HG03469 (cell line): ENCODE data around the gene PTGER4.
A peak's percentile ranks its signal among the peaks of the same experiment; 100 is the strongest.
"Not testable (repeated sequence)": the region's sequence is repeated elsewhere in the genome, so short reads cannot be mapped to it uniquely, and the experiment has no call there.

Source experiments
- ATAC-seq: cut with Tn5 transposase; IDR thresholded peaks from one replicate; pipeline ENCODE4 v1.9.1; 2021; ENCODE audit warnings: mild to moderate bottlenecking, moderate library complexity, moderate number of reproducible peaks; ENCODE audit not compliant: unreplicated experiment

PTGER4 gene

DNA sequence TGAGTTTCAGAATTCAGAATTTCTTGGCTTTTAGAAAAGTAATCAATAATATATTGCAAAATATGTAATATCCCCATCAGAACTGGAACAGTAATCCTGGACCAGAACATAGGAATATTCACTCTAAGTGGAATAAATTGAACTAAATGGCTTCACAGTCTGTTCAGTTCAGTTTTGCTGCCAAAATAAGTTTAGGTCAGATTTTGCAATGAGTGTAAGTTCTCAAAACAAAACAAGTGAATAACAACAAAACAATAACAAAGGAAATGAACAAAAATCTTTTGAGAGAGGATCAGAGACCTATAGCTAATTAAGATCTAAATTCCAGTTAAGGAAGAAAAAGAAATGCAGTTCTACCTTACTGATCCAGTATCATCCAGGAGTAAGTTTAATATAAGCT, 9.3 kb downstream of the PTGER4 start:
- no peak for ATAC-seq

DNA sequence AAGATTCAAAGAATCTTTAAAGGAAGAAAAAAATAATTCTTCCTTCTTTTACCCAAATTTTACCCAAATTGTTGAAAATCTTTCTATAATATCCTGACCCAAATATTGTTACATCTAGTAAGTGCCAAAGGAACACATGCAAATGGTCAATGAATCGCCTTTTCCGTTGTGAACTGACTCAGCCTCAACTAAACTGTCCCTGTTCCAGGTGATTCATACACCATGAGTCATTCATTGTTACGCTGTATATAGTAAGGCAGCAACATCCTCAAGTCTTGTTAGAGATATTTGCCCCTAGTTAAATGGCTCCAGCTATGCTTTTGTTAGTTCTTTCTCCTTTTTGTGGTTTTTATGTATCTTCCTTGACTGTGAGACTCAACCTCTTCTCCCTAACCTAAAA, 9.7 kb downstream of the PTGER4 start:
- ATAC-seq: peak; percentile 46

DNA sequence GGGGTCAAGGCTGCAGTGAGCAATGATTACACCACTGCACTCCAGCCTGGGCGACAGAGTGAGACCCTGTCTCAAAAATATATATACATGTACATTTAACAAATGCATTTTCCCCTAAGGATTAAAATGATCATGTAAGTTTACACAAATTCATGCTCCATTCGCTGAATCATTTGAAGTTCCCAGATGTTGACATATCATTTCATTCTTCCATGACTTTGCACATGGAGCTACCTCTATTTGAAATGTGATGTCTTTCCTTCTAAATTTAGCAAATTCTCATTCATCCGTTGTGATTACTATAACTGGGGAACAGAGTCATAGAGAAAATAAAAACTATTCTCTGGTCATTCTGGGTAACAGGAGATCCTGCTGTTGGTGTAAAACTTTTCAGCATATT, 10.6 kb downstream of the PTGER4 start:
- ATAC-seq: no peak

DNA sequence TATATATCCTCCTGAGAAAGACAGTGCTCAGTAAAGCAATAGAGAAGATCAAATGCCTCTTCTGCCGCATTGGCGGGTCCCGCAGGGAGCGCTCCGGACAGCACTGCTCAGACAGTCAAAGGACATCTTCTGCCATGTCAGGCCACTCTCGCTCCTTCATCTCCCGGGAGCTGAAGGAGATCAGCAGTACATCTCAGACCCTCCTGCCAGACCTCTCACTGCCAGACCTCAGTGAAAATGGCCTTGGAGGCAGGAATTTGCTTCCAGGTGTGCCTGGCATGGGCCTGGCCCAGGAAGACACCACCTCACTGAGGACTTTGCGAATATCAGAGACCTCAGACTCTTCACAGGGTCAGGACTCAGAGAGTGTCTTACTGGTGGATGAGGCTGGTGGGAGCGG, 12.2 kb downstream of the PTGER4 start:
- ATAC-seq: no peak

DNA sequence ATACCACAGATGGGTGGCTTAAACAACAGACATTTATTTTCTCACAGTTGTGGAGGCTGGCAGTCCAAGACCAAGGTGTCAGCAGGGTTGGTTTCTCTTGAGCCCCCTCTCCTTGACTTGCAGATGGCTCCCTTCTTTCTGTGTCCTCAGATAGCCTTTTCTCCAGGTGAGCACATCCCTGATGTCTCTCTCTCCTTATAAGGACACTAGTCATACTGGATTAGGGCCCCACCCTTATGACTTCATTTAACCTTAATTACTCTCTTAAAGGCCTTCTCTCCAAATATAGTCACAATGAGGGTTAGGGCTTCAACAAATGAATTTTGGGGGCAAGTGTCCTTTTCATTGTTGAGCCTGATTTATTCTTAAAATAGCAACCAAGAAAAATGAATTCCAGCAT, 14.7 kb downstream of the PTGER4 start:
- ATAC-seq: no peak

DNA sequence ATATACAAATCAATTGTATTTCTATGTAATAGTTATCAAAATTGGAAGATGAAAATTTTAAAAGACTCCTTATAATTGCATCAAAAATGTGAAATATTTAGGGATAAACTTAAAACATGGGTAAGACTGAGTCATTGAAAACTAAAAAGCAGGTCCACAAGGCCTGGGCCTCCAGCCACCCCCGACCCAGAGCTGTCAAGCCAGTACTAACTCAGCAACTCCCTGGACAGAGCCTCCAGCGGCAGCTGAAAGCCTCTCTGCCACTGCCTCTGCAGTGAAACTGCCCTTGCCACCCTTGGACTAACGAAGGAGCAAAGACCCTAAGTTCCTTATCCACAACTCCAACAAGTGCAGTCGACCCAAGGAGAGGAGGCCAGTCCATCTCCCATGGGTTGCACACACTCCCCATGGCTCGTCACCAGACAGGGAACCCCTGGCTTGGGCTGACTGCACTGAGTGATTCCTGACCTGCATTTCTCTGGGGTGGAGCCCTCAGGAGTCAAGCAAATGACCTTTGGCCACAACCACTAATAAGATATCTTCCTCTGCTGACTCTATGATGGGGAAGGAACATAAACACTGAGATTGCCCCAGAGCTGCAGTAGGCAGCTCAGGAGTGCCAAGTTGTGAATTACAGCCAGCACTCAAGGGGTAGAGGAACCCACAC, 20.5 kb downstream of the PTGER4 start:
- ATAC-seq: no peak

DNA sequence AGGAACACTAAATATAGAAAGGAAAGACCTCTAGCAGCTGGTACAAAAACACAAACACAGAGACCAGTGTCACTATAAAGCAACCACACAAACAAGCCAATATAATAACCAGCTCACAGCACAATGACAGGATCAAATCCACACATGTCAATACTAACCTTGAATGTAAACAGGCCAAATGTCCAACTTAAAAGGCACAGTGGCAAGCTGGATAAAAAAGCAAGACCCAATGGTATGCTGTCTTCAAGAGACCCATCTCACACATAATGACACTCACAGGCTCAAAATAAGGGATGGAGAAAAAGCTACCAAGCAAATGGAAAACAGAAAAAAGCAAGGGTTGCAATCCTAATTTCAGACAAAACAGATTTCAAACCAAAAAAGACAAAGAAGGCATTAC, 22.3 kb downstream of the PTGER4 start:
- not testable (repeated sequence) for ATAC-seq

DNA sequence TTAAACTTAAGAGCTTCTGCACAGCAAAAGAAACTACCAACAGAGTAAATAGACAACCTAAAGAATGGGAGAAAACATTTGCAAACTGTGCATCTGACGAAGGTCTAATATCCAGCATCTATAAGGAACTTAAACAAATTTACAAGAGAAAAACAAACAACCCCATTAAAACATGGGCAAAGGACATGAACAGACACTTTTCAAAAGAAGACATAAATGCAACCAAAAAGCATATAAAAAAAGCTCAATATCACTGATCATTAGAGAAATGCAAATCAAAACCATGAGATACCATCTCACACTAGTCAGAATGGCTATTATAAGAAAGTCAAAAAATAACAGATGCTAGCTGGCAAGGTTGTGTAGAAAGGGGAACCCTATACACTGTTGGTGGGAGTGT, 25.8 kb downstream of the PTGER4 start:
- not testable (repeated sequence) for ATAC-seq

DNA sequence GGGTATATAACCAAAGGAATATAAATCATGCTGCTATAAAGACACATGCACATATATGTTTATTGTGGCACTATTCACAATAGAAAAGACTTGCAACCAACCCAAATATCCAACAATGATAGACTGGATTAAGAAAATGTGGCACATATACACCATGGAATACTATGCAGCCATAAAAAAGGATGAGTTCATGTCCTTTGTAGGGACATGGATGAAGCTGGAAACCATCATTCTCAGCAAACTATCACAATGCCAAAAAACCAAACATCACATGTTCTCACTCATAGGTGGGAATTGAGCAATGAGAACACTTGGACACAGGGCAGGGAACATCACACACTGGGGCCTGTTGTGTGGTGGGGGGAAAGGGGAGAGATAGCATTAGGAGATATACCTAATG, 30.9 kb downstream of the PTGER4 start:
- not testable (repeated sequence) for ATAC-seq

DNA sequence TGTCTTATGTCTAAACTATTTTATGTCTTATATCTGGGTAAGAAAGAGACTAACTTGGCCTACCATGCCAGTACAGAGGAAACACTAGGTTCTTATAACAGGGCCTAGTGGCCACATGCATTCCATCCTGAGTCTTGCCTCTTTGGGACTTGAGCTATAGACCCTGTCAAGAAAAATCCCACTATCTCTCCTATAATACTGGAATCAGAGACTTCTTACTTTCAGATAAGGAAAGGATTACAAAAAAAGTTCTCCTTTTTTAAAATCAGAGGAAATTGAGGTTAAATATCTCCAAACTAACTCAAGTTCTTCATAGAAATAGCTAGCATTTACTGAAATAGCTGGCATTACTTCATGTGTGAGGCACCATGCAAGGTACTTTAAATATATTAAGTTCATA, 34.3 kb downstream of the PTGER4 start:
- ATAC-seq: no peak

DNA sequence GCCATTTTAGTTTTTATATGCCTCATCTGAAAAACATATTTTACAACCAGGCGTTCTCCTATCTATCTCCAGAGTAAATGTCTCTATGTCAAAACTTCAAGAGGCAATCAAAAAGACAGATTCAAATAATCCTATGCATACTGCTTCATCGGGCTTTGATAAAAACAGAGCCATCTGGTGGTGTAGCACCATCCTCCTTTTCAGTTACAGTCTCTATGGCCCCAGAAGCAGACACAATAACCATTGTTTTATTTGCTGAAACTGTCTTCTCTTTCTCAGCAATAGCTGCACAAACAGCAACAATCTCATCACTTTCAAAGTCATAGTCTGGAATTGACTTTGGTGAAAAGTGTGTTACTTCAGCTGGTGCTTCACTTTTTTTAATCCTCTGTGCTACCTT, 36.3 kb downstream of the PTGER4 start:
- ATAC-seq: no peak

DNA sequence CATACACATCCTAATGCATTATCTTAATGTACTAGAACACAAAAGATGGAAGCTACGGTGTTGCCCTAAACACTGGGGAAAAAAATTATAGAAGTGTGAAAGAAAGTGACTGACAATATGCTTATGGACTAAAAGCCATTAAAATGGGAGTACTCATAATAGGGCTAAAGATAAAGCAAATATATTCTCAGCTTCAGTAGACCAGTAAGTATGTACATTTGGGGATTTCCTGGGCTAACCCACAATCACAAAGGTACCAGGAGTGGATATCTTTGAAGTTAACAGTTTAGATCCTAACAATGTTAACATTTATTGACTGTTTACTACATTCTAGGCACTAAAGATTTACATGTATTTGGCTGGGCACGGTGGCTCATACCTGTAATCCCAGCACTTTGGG, 36.9 kb downstream of the PTGER4 start:
- no peak for ATAC-seq

DNA sequence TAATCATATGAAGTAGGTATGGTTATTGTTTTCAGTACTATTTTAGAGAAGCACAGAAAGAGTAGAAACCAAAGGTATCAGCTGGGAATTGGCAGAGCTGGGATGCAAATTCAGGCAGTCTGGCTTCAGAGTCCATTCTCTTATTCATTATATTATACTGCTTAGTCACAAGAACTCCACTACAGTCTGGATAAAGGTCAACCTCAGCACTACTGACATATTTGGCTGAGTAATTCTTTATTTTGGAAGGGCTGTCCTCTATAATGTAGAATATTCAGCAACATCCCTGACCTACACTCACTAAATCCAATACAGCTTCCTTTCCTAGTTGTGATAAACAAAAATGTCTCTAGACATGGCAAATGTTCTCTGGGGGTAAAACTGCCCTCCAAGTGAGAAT, 37.6 kb downstream of the PTGER4 start:
- ATAC-seq: no peak

DNA sequence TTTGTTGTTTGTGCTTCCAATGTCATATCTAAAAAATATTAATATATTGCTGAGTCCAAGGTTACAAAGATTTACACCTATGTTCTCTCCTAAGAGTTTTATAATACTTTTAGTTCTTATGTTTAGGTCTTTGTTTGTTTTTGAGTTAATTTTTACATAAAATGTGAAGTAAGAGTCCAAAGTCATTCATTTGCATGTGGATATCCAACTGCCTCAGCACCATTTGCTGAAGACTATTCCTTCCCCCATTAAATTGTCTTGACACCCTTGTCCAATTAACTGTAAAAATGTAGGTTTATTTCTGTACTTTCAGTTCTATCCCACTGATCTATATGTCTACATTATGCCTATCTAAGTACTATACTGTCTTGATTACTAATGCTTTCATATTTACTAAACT, 40.4 kb downstream of the PTGER4 start:
- no peak for ATAC-seq

DNA sequence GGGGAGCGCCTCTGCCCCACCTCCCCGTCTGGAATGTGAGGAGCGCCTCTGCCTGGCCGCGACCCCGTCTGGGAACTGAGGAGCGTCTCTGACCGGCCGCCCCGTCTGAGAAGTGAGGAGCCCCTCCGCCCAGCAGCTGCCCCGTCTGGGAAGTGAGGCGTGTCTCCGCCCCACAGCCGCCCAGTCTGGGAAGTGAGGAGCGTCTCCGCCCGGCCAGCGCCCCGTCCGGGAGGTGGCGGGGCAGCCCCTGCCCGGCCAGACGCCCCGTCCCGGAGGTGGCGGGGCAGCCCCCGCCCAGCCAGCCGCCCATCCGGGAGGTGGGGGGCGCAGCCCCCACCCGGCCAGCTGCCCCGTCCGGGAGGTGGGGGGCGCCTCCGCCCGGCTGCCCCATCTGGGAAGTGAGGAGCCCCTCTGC, 42.8 kb downstream of the PTGER4 start:
- ATAC-seq: not testable (repeated sequence)

DNA sequence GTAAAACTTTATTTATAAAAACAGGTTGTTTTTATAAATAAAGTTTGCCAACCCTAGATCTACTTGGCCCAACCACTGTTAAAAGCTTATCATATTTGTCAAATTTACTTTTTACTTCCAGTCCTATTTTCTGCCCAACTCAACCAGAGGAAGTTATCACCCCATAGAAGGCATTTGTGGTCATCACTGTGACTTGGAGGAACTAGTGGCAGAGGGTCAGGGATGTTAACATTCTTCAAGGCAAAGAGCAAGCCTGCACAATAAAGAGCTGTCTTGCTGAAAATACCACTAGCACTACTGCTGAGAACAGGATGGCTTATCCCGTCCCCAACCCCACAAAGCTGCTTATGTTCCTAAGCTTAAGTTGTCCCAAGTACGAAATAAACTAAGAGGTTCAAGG, 53.7 kb downstream of the PTGER4 start:
- ATAC-seq: no peak

DNA sequence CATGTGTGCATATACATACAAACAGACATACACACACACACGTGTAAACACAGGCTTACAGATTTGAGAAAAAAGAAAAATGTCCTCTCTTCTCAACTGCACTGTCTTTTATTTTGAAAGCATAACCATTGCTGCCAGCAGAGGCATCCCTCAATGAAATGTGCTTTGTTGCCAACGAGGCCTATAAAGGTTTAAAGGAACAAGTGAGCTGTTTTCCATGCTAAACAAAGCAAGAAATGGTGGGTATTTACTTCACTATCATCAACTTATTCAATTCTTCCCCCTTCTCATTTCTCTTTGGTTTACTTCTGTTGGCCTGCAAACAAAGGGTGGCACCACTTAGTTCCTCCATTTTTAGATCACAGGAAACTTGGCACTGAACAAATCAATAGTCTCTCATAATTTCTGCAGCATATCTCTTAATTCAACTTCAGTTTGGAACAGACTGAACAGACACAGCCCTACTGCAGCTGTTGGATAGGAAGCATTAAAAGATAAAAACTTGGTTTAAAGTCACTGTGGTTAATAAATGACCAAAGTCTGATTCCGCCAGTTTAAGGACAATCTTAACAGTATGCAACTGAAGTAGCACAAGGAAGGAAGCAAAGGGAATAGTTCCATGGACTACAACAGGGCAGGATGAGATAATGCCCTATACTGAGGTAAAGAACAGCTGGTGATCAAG, 54.3 kb downstream of the PTGER4 start:
- no peak for ATAC-seq

DNA sequence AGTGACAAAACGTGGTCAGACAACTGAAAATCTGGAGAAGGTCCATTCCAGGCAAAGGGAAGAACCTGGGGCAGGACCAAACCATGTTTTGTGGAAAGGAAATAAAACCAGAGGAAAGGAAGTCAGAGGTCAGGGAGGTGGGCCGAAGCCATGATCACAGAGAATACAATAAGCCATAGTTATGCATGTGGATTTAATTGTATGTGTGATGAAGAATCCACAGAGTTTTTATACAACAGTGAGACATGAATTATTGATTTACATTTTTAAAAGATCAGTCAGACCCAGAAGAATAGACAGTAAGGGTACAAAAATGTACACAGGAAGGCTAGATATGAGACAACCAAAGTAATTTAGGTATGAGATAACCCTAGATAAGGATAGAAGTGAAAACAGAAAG, 55.3 kb downstream of the PTGER4 start:
- no peak for ATAC-seq

DNA sequence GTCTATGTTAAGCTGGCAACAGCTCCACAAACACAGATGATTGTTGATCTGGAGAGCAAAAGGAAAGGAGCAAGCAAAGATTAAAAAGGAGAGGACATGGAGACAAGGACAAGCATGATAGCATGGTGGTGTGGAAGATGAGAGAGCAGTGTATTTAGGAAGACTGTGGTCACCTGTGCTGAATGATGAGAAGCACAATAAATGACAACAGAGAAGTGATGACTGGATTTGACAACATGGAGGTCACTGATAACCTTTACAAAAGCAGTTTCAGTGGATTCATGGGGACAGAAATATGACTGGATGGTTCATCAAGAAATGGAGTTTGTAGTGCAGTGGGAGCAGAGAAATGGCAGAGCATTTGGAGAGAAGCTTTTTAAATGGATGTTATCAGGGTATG, 55.9 kb downstream of the PTGER4 start:
- no peak for ATAC-seq

DNA sequence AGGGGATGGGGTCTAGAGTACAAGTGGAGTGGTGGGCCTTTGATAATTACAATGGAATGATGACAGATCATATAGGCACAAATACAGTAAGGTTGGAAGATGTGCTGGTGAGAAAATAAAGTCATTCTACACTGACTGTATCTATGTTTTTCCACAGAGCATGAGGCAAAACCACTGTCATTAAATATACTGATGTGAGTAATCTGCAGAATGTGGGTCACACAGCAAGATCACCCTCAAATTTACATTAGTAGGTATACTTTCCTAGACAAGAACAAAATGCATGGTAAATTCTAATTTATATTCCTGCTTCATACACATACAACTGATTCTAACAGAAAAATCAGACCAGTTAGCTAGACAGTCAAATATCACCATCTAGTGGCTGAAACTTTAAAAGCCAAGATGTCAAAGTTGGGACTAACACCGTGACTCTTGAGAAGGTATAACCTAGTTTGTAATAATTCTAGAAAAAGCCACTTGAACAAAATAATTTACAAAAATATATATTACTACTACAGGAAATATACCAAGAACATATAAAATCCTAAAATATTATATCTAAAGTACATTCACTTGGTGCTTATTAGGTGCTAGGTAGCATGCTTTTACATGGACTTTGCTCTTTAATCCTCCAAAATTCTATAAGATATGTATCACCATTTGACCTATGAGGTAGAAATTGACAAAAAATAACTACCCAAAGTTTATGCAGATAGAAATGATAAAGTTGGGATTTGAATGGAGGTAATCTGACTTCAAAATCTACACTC, 56.6 kb downstream of the PTGER4 start:
- ATAC-seq: peak; percentile 65

DNA sequence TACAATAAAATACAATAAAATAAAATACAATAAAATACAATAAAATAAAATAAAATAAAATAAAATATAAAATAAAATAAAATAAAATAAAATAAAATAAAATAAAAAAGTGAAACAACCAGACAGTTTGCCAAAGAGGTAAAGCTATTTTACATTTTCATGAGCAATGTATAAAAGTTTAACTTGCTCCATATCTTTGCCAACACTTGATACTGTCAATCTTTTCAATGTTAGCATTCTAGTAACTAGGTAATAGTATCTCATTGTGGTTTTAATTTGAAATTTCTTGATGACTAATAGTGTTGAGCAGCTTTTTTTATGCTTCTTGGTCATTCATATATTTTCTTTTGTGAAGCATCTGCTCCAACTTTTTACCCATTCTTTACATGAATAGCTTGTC, 58.8 kb downstream of the PTGER4 start:
- ATAC-seq: no peak
